Sigmoid colon (tissue), 4 donors: ENCODE measurements around the gene NRG4.

ENCODE experiments used
- EP300 ChIP-seq, 4 donors: sonication (generic); formaldehyde crosslinking; IDR thresholded peaks; one replicate each; pipeline ENCODE4 v1.6.1; 2017; ENCODE audit warnings: antibody characterized with exemption in 4 of 4
- POLR2A ChIP-seq, 2 donors: fragments of 450-650 bp; IDR thresholded peaks; one replicate each; pipeline ENCODE4 v1.6.1; 2016; ENCODE audit warnings: antibody characterized with exemption in 2 of 2, mild to moderate bottlenecking in 2 of 2, moderate library complexity in 2 of 2
- POLR2AphosphoS5 ChIP-seq, 4 donors: sonication (generic); formaldehyde crosslinking; IDR thresholded peaks; one replicate each; pipeline ENCODE4 v1.6.1; 2017; ENCODE audit warnings: antibody characterized with exemption in 4 of 4
- TF ChIP-seq, protein P1 (sequence below), 4 experiments: fragments of 450-650 bp in 3 of 4; fragments of 200-600 bp in 1 of 4; IDR thresholded peaks; one replicate each; pipeline ENCODE4 v1.5.1; 2016 to 2019; ENCODE audit warnings: antibody characterized with exemption in 4 of 4, mild to moderate bottlenecking in 3 of 4, moderate library complexity in 2 of 4

DNA sequence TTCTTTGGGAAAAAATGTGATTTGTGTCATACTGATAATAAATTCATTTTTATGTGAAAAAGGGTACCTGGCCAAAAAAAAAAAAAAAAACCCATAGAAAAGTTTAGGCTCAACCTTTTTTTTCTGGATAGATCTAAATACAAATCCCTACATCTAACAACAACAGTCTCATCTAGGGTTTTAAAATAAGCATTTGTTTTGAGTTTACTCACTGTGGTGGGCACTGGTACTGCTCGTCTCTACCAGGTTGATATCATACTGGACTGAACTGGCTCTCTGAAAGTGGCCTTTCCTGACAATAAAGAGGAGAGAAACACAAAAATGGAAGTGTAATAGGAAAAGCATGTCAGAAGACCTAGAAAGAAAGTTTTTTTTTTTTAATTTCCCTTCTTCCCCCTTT, 56.5 kb downstream of the NRG4 start:
- TF ChIP-seq, protein P1, sequence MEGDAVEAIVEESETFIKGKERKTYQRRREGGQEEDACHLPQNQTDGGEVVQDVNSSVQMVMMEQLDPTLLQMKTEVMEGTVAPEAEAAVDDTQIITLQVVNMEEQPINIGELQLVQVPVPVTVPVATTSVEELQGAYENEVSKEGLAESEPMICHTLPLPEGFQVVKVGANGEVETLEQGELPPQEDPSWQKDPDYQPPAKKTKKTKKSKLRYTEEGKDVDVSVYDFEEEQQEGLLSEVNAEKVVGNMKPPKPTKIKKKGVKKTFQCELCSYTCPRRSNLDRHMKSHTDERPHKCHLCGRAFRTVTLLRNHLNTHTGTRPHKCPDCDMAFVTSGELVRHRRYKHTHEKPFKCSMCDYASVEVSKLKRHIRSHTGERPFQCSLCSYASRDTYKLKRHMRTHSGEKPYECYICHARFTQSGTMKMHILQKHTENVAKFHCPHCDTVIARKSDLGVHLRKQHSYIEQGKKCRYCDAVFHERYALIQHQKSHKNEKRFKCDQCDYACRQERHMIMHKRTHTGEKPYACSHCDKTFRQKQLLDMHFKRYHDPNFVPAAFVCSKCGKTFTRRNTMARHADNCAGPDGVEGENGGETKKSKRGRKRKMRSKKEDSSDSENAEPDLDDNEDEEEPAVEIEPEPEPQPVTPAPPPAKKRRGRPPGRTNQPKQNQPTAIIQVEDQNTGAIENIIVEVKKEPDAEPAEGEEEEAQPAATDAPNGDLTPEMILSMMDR (IDR thresholded peaks at IDR 0.05) = no peak
- TF ChIP-seq EP300 (IDR thresholded peaks at IDR 0.05) (no peak), POLR2A (IDR thresholded peaks at IDR 0.05) (no peak), POLR2AphosphoS5 (IDR thresholded peaks at IDR 0.05) (no peak)
